Activated T-cell treated with anti-CD3 and anti-CD28 coated beads, Interleukin-2, amount 50 U/mL, for 72 hours (primary cell): ENCODE measurements around the gene GALNT2. TPM values are rescaled to one million over a fixed set of nuclear protein-coding genes. Genes with fewer than 3 reads are reported as not detected.
A peak's percentile ranks its signal among the peaks of the same experiment; 100 is the strongest.

Experiments used
- ATAC-seq, 2 donors: fragments of 150-1000 bp; cut with Tn5 transposase; replicated peaks in 1 of 2; 2 replicates each; pipeline ENCODE4 v1.10.0; 2021; ENCODE audit warnings: moderate library complexity in 2 of 2, mild to moderate bottlenecking in 1 of 2
- DNase-seq, 2 donors: peaks; one replicate each; pipeline ENCODE4 v3.0.0; 2021 to 2022; ENCODE audit warnings: mixed read lengths in 1 of 2
- H3K27ac Mint-ChIP-seq: one replicate; pipeline ENCODE4 v1.8.0; 2022; ENCODE audit warnings: mild to moderate bottlenecking, moderate library complexity, mixed read lengths
- H3K27me3 Mint-ChIP-seq: one replicate; pipeline ENCODE4 v1.8.0; 2022; ENCODE audit warnings: low read depth, mixed read lengths
- H3K36me3 Mint-ChIP-seq, 2 donors: one replicate each; pipeline ENCODE4 v1.8.0; 2022; ENCODE audit warnings: mixed read lengths in 2 of 2, mild to moderate bottlenecking in 1 of 2; ENCODE audit not compliant: insufficient read depth in 2 of 2
- H3K4me1 Mint-ChIP-seq: one replicate; pipeline ENCODE4 v1.8.0; 2022; ENCODE audit warnings: low read depth, mixed read lengths
- H3K4me3 Mint-ChIP-seq, 2 donors: one replicate each; pipeline ENCODE4 v1.8.0; 2022; ENCODE audit warnings: mild to moderate bottlenecking in 2 of 2, mixed read lengths in 2 of 2, moderate library complexity in 2 of 2
- H3K9me3 Mint-ChIP-seq, 2 donors: one replicate each; pipeline ENCODE4 v1.8.0; 2022; ENCODE audit warnings: mixed read lengths in 2 of 2
- total RNA-seq, 2 donors: library from RNA; stranded (reverse); gene quantifications; one replicate each; pipeline ENCODE4 v1.2.3, GENCODE V29; 2022

Gene GALNT2
- total RNA-seq, 2 donors from 2014 or later: 50.2 to 67.6 TPM

DNA sequence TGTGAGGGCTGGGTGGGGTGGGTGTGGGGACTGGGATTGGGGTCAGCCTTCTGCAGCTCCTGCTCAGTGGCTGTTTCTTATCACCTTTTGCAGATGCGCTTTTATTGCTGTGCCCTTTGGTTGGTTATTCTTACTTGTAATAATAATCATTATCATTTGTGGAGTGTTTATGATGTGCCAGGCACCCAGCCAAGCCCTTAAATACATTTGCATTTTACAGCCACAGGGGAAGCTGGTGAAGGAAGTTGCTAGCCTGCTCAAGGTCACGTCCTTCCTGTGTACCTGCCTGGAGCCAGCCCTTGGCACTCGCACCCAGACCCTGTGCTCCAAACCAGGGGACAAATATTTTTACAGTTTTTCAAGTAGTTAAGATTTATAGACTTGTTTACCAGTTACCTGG, 215.1 kb downstream of the GALNT2 start:
- Mint-ChIP-seq H3K27ac (peak overlapping the region; percentile 61), H3K4me1 (peaks cover 16% of the 10 kb centered on the region), H3K4me3 (no peak overlapping the region), H3K36me3 (peaks cover 0 to 8% of the 10 kb centered on the region in 2 donors), H3K27me3 (no peaks in the 10 kb centered on the region), H3K9me3 (no peaks in the 10 kb centered on the region)
- no peak for DNase-seq
- ATAC-seq: no peak

GRCh38 chr1:230283678-230284077, 216.6 kb downstream of the GALNT2 start:
- no peak for DNase-seq
- no peaks in the 10 kb centered on the region for H3K27me3 Mint-ChIP-seq
- no peak overlapping the region for H3K27ac Mint-ChIP-seq
- peaks cover 0 to 3% of the 10 kb centered on the region in 2 donors for H3K36me3 Mint-ChIP-seq
- H3K9me3 Mint-ChIP-seq: no peaks in the 10 kb centered on the region
- peaks cover 9% of the 10 kb centered on the region for H3K4me1 Mint-ChIP-seq
- ATAC-seq: no peak
- no peak overlapping the region for H3K4me3 Mint-ChIP-seq

DNA sequence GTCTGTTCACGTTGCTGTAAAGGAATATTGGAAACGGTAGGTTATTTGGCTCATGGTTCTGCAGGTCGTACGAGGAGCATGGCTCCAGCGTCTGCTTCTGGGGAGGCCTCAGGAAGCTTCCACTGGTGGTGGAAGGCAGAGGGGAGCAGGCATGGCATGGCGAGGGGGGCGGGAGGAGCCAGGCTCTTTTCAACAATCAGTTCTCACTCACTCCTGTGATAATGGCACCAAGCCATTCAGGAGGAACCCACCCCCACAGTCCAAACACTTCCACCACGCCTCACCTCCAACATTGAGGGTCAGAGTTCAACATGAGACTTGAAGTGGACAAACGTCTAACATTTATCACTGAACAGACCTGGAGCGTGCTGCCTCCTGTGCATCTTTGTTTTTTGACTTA, 217.9 kb downstream of the GALNT2 start:
- DNase-seq: no peak
- no peak overlapping the region for H3K27ac Mint-ChIP-seq
- peaks cover 9% of the 10 kb centered on the region for H3K4me1 Mint-ChIP-seq
- ATAC-seq: no peak
- H3K27me3 Mint-ChIP-seq: no peaks in the 10 kb centered on the region
- no peaks in the 10 kb centered on the region for H3K9me3 Mint-ChIP-seq
- H3K4me3 Mint-ChIP-seq: no peak overlapping the region
- H3K36me3 Mint-ChIP-seq: no peaks in the 10 kb centered on the region

DNA sequence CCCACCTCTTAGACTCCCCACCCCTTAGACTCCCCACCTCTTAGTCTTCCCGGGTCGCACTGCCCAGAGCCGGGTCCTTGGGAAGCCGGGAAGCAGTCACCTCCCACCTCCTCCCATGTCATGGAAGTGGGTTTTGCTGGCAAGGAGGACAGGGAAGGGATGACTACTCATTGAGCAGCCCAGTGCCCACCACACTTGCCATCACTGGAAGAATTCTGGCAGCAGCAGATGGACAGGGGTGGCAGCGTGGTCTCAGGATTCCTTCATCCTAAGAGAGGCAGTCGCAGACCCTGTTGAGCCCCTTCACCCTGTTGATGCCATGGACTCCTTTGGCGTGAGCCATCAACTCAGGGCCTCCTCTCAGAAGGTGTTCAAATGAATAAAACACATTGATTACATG, 218.3 kb downstream of the GALNT2 start:
- Mint-ChIP-seq H3K27ac (no peak overlapping the region), H3K9me3 (no peaks in the 10 kb centered on the region), H3K4me3 (no peak overlapping the region), H3K36me3 (no peaks in the 10 kb centered on the region), H3K4me1 (peaks cover 9% of the 10 kb centered on the region), H3K27me3 (no peaks in the 10 kb centered on the region)
- ATAC-seq: no peak
- no peak for DNase-seq

DNA sequence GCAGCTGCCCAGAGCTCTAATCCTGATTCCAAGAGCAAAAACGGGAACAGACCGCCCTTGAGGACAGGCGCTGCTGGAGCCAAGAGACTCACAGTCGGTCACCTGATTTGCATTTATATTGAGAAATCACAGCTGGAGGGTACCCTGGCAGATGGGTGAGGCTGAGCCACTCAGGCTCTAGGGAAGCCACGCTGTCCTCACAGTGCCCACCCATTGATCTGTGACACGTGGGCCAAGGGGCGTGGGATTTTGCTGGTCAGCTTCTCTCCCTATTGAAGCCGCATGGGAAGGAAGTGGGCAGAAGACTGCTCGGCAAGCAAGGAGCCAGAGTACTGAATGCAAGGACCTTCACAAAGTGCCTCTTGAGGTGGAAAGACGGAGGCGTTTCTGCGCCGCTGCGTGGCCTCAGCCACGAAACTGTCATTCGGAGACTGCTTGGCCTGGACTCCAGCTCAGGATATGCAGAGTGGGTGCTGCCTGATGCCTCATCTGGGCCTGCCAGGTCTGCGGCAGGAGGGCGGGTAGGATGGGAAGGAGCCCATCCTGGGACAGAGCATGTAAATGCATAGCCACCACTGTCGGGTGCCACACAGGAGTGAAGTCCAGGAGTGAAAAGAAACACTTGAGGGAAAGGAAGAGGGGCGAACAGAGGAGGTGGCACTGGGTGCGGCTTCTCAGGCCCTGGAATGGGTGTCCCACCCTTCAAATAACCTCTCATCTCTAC, 219.3 kb downstream of the GALNT2 start:
- DNase-seq: no peak
- no peak overlapping the region for H3K27ac Mint-ChIP-seq
- ATAC-seq: no peak
- peaks cover 10% of the 10 kb centered on the region for H3K4me1 Mint-ChIP-seq
- no peaks in the 10 kb centered on the region for H3K36me3 Mint-ChIP-seq
- H3K9me3 Mint-ChIP-seq: no peaks in the 10 kb centered on the region
- peaks cover 6% of the 10 kb centered on the region for H3K27me3 Mint-ChIP-seq
- no peak overlapping the region for H3K4me3 Mint-ChIP-seq

GRCh38 chr1:230286890-230287269, 219.8 kb downstream of the GALNT2 start:
- peaks cover 14% of the 10 kb centered on the region for H3K4me1 Mint-ChIP-seq
- no peak overlapping the region for H3K4me3 Mint-ChIP-seq
- no peaks in the 10 kb centered on the region for H3K9me3 Mint-ChIP-seq
- H3K27ac Mint-ChIP-seq: no peak overlapping the region
- ATAC-seq (no peak), DNase-seq (no peak)
- H3K36me3 Mint-ChIP-seq: no peaks in the 10 kb centered on the region
- peaks cover 11% of the 10 kb centered on the region for H3K27me3 Mint-ChIP-seq

GRCh38 chr1:230287674-230288315, 220.8 kb downstream of the GALNT2 start:
- H3K27me3 Mint-ChIP-seq: peaks cover 20% of the 10 kb centered on the region
- no peak overlapping the region for H3K4me3 Mint-ChIP-seq
- no peak overlapping the region for H3K27ac Mint-ChIP-seq
- no peaks in the 10 kb centered on the region for H3K36me3 Mint-ChIP-seq
- H3K4me1 Mint-ChIP-seq: peaks cover 9% of the 10 kb centered on the region
- ATAC-seq (no peak), DNase-seq (no peak)
- no peaks in the 10 kb centered on the region for H3K9me3 Mint-ChIP-seq

DNA sequence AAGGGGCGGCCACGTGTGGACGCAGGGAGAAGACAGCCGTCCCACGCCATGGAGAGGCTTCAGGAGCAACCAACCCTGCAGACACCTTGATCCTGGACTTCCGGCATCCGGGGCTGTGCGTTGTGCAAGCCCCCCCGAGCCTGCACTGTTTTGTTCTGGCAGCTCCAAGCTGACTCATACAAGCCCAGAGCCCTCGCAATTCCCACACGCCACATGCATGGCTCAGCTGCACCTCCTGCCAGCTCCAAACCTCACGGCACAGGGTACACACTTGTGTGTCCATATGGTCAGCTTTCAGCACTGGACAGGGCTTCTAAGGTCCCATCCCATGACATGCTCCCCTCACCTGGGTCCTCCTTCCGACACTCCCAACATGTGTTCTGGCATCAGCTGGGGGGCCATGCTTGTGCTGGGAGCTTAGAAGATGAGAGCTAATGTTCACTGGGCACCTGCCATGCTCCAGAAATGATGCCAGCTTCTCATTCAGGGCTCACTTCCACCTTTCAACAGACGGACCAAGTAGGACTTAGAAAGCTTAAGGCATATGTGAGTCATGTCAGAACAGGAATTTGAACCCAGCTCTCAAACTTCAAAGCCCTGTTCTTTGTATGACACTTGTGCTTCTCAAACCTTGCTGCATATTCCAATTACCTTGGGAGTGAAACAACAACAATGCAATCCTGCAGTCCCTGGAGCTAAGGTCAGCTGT, 221.8 kb downstream of the GALNT2 start:
- no peak for DNase-seq
- peak in 1 of 2 donors; percentile 7 for ATAC-seq
- H3K9me3 Mint-ChIP-seq: no peaks in the 10 kb centered on the region
- H3K36me3 Mint-ChIP-seq: no peaks in the 10 kb centered on the region
- no peak overlapping the region for H3K4me3 Mint-ChIP-seq
- no peak overlapping the region for H3K27ac Mint-ChIP-seq
- H3K4me1 Mint-ChIP-seq: peaks cover 9% of the 10 kb centered on the region
- peaks cover 25% of the 10 kb centered on the region for H3K27me3 Mint-ChIP-seq

DNA sequence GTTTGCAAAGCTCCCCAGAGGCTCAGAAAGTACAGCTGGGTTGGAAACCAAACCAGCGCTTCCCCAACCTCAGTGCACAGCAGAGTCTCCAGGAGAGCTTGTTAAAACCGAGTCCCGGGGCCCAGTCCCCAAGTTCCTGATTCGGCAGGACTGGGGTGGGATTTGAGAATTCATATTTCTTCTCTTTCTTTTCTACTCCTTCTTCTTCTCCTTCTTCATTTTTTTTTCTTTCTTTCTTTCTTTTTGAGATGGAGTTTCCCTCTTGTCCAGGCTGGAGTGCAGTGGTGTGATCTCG, 222.3 kb downstream of the GALNT2 start:
- Mint-ChIP-seq H3K4me3 (no peak overlapping the region), H3K4me1 (peaks cover 9% of the 10 kb centered on the region), H3K9me3 (no peaks in the 10 kb centered on the region), H3K27ac (no peak overlapping the region), H3K36me3 (no peaks in the 10 kb centered on the region), H3K27me3 (peaks cover 25% of the 10 kb centered on the region)
- ATAC-seq (no peak), DNase-seq (no peak)

DNA sequence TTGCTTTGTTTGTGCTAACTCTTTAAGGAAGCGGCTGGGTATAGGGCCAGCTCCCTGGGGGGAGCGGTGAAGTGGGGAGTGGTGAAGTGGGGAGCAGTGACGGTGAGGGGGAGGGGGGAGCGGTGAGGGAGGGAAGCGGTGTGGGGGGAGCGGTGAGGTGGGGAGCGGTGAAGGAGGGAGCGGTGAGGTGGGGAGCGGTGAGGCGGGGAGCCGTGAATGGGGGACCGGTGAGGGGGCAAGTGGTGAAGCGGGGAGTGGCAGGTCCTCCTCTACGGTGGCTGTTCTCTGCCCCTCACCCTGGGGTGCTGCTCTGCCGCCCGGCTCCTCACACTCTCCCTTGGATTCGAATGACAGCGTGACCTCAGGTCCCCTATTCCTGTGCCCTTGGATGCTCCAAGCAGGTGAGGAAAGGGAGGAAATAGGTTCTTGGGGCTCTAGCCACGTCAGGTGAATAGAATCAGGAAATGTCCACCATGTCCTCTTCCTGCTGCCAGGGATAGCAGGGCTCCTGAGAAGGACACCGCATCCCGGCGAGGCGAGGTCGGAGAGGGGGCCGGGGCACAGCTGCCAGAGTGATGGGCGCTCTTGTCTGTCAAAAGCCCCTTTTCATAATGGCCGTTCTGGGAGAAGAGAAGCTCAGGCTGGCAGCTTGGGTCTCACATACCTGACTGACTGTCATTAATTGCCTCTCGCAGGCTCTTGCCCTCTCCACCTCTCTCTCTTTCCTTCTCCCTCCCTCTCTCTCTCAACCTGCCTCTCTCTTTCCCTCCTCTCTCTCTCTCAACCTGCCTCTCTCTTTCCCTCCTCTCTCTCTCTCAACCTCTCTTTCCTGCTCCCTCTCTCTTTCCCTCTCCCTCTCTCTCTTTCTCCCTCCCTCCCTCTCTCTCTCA, 224.9 kb downstream of the GALNT2 start:
- no peaks in the 10 kb centered on the region for H3K36me3 Mint-ChIP-seq
- peaks cover 9% of the 10 kb centered on the region for H3K4me1 Mint-ChIP-seq
- H3K27ac Mint-ChIP-seq: no peak overlapping the region
- H3K27me3 Mint-ChIP-seq: peaks cover 36% of the 10 kb centered on the region
- ATAC-seq (peak in 1 of 2 donors; percentile 35), DNase-seq (no peak)
- peak overlapping the region in 1 of 2 donors; percentile 46 for H3K4me3 Mint-ChIP-seq
- H3K9me3 Mint-ChIP-seq: no peaks in the 10 kb centered on the region

DNA sequence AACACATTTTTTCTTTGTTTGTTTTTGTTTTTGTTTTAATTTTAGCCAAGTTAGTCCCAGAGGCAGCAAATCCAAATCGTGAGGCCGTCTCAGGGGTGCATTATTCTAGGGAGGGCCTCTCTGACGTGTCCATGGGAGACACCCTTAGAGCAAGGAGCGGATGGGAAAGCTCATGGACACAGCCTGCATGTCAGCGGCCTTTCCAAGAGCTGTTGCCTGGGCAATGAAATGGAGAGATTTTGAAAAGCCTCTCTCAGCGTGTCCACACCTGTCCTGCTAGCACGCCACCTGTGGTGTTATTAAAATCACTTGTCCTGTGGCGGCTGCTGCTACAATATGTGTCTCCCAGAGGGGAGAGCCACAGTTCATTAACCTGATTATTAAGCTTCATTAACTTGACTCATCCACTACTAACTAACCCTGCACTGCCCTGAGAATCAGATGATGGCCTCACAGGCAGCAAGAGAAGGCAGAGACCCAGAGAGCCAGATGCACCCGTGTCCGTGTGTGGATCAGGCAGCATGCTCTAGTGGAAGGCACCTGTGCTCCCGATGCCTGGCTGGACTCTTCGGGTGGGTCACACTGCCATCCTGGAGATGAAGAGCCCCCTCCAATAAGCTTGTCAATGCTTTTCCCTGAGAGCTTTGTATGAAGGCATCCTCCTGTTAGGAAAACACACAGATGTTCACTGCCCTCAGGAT, 225.8 kb downstream of the GALNT2 start:
- no peak overlapping the region for H3K27ac Mint-ChIP-seq
- ATAC-seq (no peak), DNase-seq (no peak)
- no peaks in the 10 kb centered on the region for H3K9me3 Mint-ChIP-seq
- peaks cover 36% of the 10 kb centered on the region for H3K27me3 Mint-ChIP-seq
- peaks cover 9% of the 10 kb centered on the region for H3K4me1 Mint-ChIP-seq
- H3K36me3 Mint-ChIP-seq: no peaks in the 10 kb centered on the region
- no peak overlapping the region for H3K4me3 Mint-ChIP-seq

DNA sequence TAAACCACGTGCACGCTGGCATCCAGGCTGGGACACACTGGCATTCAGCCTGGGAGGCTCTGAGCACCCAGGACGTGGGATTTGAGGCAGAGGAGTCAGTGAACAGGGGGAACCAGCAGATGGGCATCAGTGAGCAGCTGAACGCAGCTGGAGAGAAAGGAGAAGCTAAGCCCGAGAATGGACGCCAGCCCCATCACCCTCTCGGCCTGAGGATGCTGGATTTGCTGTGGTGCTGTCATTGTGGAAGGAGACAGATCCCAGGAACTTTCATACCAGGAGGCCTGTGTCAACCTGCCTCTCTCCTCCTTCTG, 226.3 kb downstream of the GALNT2 start:
- ATAC-seq (no peak), DNase-seq (no peak)
- Mint-ChIP-seq H3K4me1 (peaks cover 9% of the 10 kb centered on the region), H3K27me3 (peaks cover 36% of the 10 kb centered on the region), H3K4me3 (no peak overlapping the region), H3K27ac (no peak overlapping the region), H3K9me3 (no peaks in the 10 kb centered on the region), H3K36me3 (no peaks in the 10 kb centered on the region)
